K562 (cell line): ENCODE results near the gene ASPA.

Experiments used
- BRCA1 ChIP-seq, 2 experiments: fragments of 450-650 bp in 1 of 2; sonication (generic) in 1 of 2; formaldehyde crosslinking in 1 of 2; IDR thresholded peaks; 2 replicates each; pipeline versions ENCODE4 v1.5.0 to v1.6.1; 2017 to 2020; ENCODE audit warnings: mild to moderate bottlenecking in 1 of 2, missing genetic modification reagents in 1 of 2
- CEBPZ ChIP-seq: fragments of 150-350 bp; IDR thresholded peaks from 2 replicates; pipeline ENCODE4 v1.6.1; 2014; ENCODE audit warnings: low read depth, mild to moderate bottlenecking, low read length, borderline replicate concordance
- FOXK2 ChIP-seq, 2 experiments: fragments of 450-650 bp; IDR thresholded peaks in 1 of 2; conservative IDR thresholded peaks in 1 of 2; 2 replicates each; pipeline ENCODE4 v1.6.1; 2016; ENCODE audit warnings: low read depth in 2 of 2, mild to moderate bottlenecking in 1 of 2
- RAD21 ChIP-seq, 2 experiments: fragments of 250-450 bp in 1 of 2; fragments of 450-650 bp in 1 of 2; sonication (Bioruptor Pico) in 1 of 2; formaldehyde crosslinking in 1 of 2; IDR thresholded peaks in 1 of 2; conservative IDR thresholded peaks in 1 of 2; 2 replicates each; pipeline versions ENCODE4 v1.4.0 to v1.8.0; 2020 to 2022; ENCODE audit warnings: mild to moderate bottlenecking in 2 of 2, moderate library complexity in 1 of 2
- RBM15 ChIP-seq: fragments of 200-400 bp; formaldehyde crosslinking; IDR thresholded peaks from 2 replicates; pipeline ENCODE4 v1.6.1; 2018; ENCODE audit warnings: mild to moderate bottlenecking, low read length, moderate library complexity; ENCODE audit not compliant: insufficient read depth
- TARDBP ChIP-seq: fragments of 450-650 bp; IDR thresholded peaks from 2 replicates; pipeline ENCODE4 v1.6.1; 2016

GRCh38 chr17:3506054-3506453, 30.3 kb downstream of the ASPA start:
- TF ChIP-seq CEBPZ (no peak), FOXK2 (conservative IDR thresholded peaks at IDR 0.05 in 1 of 2, IDR thresholded peaks at IDR 0.05 in 1 of 2; ENCODE audit: low read depth in 2 of 2) (no peak), RBM15 (no peak), BRCA1 (IDR thresholded peaks at IDR 0.05) (no peak), BRCA1 (CRISPR knock-in tag; IDR thresholded peaks at IDR 0.05) (no peak), TARDBP (no peak), RAD21 (CRISPR knock-in tag; conservative IDR thresholded peaks at IDR 0.05 in 1 of 2, IDR thresholded peaks at IDR 0.05 in 1 of 2) (no peak)
